ENCODE results near the gene GREM1.

The GREM1 gene

GRCh38 chr15:32694222-32694983 lies 23.4 kb upstream of the GREM1 start:
- no peak for DNase-seq (ENCODE audit: low spot score)

GRCh38 chr15:32698773-32699390 lies 18.9 kb upstream of the GREM1 start:
- DNase-seq (ENCODE audit: low spot score): no peak

- DNase-seq (ENCODE audit: low spot score): no peak
Measured at GRCh38 chr15:32700501-32701150, 17.2 kb upstream of the GREM1 start.

- no peak for DNase-seq (ENCODE audit: low spot score)
Measured at GRCh38 chr15:32701863-32702262, 15.9 kb upstream of the GREM1 start.

GRCh38 chr15:32704395-32704981 lies 13.3 kb upstream of the GREM1 start:
- peak; percentile 27 for DNase-seq (ENCODE audit: low spot score)

GRCh38 chr15:32705446-32705845 lies 12.4 kb upstream of the GREM1 start:
- no peak for DNase-seq (ENCODE audit: low spot score)

- DNase-seq (ENCODE audit: low spot score): no peak
Measured at GRCh38 chr15:32706704-32707103, 11.1 kb upstream of the GREM1 start.

- DNase-seq (ENCODE audit: low spot score): no peak
Measured at GRCh38 chr15:32707436-32707835, 10.4 kb upstream of the GREM1 start.

- no peak for DNase-seq (ENCODE audit: low spot score)
Measured at GRCh38 chr15:32709295-32710033, 8.3 kb upstream of the GREM1 start.

GRCh38 chr15:32715276-32715675 lies 2.5 kb upstream of the GREM1 start:
- DNase-seq (ENCODE audit: low spot score): no peak

GRCh38 chr15:32716216-32716914 lies 1.4 kb upstream of the GREM1 start:
- DNase-seq (ENCODE audit: low spot score): no peak

- no peak for DNase-seq (ENCODE audit: low spot score)
Measured at GRCh38 chr15:32716915-32717425, 834 bp upstream of the GREM1 start.

GRCh38 chr15:32718227-32718820 lies 520 bp downstream of the GREM1 start:
- DNase-seq (ENCODE audit: low spot score): no peak

GRCh38 chr15:32718821-32719716 lies 1.3 kb downstream of the GREM1 start:
- no peak for DNase-seq (ENCODE audit: low spot score)

- DNase-seq (ENCODE audit: low spot score): no peak
Measured at GRCh38 chr15:32721596-32721995, 3.8 kb downstream of the GREM1 start.

GRCh38 chr15:32722136-32722535 lies 4.3 kb downstream of the GREM1 start:
- no peak for DNase-seq (ENCODE audit: low spot score)

- no peak for DNase-seq (ENCODE audit: low spot score)
Measured at GRCh38 chr15:32723171-32723948, 5.6 kb downstream of the GREM1 start.

GRCh38 chr15:32729700-32730395 lies 12.0 kb downstream of the GREM1 start:
- no peak for DNase-seq (ENCODE audit: low spot score)

All from COLO829 (cell line).